Endodermal cell (in vitro differentiated cells): Measurements from ENCODE around the gene OXGR1. TPM values are rescaled to one million over a fixed set of nuclear protein-coding genes. Genes with fewer than 3 reads are reported as not detected.

Experiments
- DNase-seq: peaks from one replicate; pipeline ENCODE4 v3.0.0-alpha.2; 2017
- H3K27ac ChIP-seq: 2 replicates; pipeline ENCODE4 v1.5.1; 2013; ENCODE audit warnings: mild to moderate bottlenecking, low read depth, low read length, moderate library complexity
- H3K27me3 ChIP-seq: 2 replicates; pipeline ENCODE4 v1.6.1; 2013; ENCODE audit warnings: mild to moderate bottlenecking, low read length, moderate library complexity; ENCODE audit not compliant: insufficient read depth, control insufficient read depth, poor library complexity, severe bottlenecking
- H3K36me3 ChIP-seq: 2 replicates; pipeline ENCODE4 v1.7.0; 2013; ENCODE audit warnings: mild to moderate bottlenecking, low read length, moderate library complexity; ENCODE audit not compliant: control insufficient read depth, insufficient read depth
- H3K4me1 ChIP-seq: one replicate; pipeline ENCODE4 v1.7.0; 2013; ENCODE audit warnings: low read length; ENCODE audit not compliant: control insufficient read depth, insufficient read depth
- H3K4me3 ChIP-seq: 2 replicates; pipeline ENCODE4 v1.5.1; 2013; ENCODE audit warnings: mild to moderate bottlenecking, low read length, moderate library complexity
- H3K9ac ChIP-seq: 2 replicates; pipeline ENCODE4 v1.6.1; 2013; ENCODE audit warnings: mild to moderate bottlenecking, low read length, moderate library complexity; ENCODE audit not compliant: poor library complexity, severe bottlenecking; ENCODE audit errors: extremely low read depth
- H3K9me3 ChIP-seq: 2 replicates; pipeline ENCODE4 v1.6.1; 2013; ENCODE audit warnings: mild to moderate bottlenecking, low read length, moderate library complexity; ENCODE audit not compliant: control insufficient read depth
- H3K27ac Mint-ChIP-seq: 2 replicates; pipeline ENCODE4 v1.8.0; 2020; ENCODE audit warnings: mixed read lengths
- H3K27me3 Mint-ChIP-seq: 2 replicates; pipeline ENCODE4 v1.8.0; 2021; ENCODE audit warnings: mild to moderate bottlenecking, mixed read lengths; ENCODE audit not compliant: insufficient read depth
- H3K36me3 Mint-ChIP-seq: 2 replicates; pipeline ENCODE4 v1.8.0; 2020; ENCODE audit warnings: low read depth, mixed read lengths
- H3K4me1 Mint-ChIP-seq: 2 replicates; pipeline ENCODE4 v1.8.0; 2020; ENCODE audit warnings: mixed read lengths
- H3K4me3 Mint-ChIP-seq: 2 replicates; pipeline ENCODE4 v1.8.0; 2020; ENCODE audit warnings: mild to moderate bottlenecking, moderate library complexity, mixed read lengths
- H3K9me3 Mint-ChIP-seq: 2 replicates; pipeline ENCODE4 v1.8.0; 2020; ENCODE audit warnings: mild to moderate bottlenecking, mixed read lengths
- WGBS, 2 experiments: methylation state at CpG; one replicate each; pipeline versions ENCODE4 v1.1.5 to v1.1.7; 2013; ENCODE audit warnings: missing lambda C conversion rate in 2 of 2, mixed read lengths in 1 of 2; ENCODE audit not compliant: insufficient coverage in 1 of 2, insufficient read length in 1 of 2; 5-methylcytosine and 5-hydroxymethylcytosine counted together
- total RNA-seq, 2 donors: library from RNA; stranded (reverse); fragmentation: NEBNext Ultra II Directional in 1 of 2; extraction: Animal tissue kit (Norgen Biotek cat#: 25700) in 1 of 2; gene quantifications; 2 replicates in 1 of 2; 3 replicates in 1 of 2; pipeline ENCODE4 v1.2.1, GENCODE V29; 2021
- TF ChIP-seq, protein P1 (sequence below): fragments of 200-600 bp; sonication (generic); conservative IDR thresholded peaks from 2 replicates; pipeline ENCODE4 v1.5.0; 2021; ENCODE audit warnings: antibody characterized with exemption, mild to moderate bottlenecking

OXGR1 gene
- total RNA-seq, 2 donors from 2014 or later: 1.4 to 1.6 TPM

DNA sequence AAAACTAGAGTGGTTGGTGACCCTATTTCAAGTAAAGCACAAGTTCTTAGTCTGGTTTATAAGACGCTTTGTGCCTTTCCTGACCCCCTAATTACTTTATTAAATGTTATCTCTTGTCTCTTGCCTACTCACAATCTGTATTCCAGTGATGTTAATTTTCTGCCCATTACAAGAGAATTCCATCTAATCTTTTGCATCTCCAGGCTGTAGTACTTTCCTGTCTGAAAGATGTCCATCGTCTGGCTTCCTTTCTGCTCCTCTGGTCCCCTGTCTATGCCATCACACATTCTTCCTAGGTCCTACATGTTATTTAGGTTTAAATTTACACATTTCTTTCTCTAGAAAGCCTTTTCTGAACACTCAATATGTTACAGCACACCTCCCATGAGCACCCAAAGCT is 25.9 kb upstream of the OXGR1 start:
- no peaks in the 10 kb centered on the region for H3K9me3 ChIP-seq
- no peak overlapping the region for H3K27ac Mint-ChIP-seq
- 81 to 90% methylated on average over 1 to 2 of the region's 2 CpGs for WGBS, 2 experiments
- H3K4me1 ChIP-seq: no peaks in the 10 kb centered on the region
- no peaks in the 10 kb centered on the region for H3K36me3 Mint-ChIP-seq
- no peaks in the 10 kb centered on the region for H3K4me1 Mint-ChIP-seq
- H3K9ac ChIP-seq: no peak overlapping the region
- no peak overlapping the region for H3K4me3 ChIP-seq
- no peak overlapping the region for H3K4me3 Mint-ChIP-seq
- no peak for DNase-seq
- no peaks in the 10 kb centered on the region for H3K9me3 Mint-ChIP-seq
- peaks cover 40% of the 10 kb centered on the region for H3K27me3 Mint-ChIP-seq
- no peak overlapping the region for H3K27ac ChIP-seq
- TF ChIP-seq, protein P1, sequence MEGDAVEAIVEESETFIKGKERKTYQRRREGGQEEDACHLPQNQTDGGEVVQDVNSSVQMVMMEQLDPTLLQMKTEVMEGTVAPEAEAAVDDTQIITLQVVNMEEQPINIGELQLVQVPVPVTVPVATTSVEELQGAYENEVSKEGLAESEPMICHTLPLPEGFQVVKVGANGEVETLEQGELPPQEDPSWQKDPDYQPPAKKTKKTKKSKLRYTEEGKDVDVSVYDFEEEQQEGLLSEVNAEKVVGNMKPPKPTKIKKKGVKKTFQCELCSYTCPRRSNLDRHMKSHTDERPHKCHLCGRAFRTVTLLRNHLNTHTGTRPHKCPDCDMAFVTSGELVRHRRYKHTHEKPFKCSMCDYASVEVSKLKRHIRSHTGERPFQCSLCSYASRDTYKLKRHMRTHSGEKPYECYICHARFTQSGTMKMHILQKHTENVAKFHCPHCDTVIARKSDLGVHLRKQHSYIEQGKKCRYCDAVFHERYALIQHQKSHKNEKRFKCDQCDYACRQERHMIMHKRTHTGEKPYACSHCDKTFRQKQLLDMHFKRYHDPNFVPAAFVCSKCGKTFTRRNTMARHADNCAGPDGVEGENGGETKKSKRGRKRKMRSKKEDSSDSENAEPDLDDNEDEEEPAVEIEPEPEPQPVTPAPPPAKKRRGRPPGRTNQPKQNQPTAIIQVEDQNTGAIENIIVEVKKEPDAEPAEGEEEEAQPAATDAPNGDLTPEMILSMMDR: no peak
- no peaks in the 10 kb centered on the region for H3K36me3 ChIP-seq
- H3K27me3 ChIP-seq: peaks cover 10% of the 10 kb centered on the region

DNA sequence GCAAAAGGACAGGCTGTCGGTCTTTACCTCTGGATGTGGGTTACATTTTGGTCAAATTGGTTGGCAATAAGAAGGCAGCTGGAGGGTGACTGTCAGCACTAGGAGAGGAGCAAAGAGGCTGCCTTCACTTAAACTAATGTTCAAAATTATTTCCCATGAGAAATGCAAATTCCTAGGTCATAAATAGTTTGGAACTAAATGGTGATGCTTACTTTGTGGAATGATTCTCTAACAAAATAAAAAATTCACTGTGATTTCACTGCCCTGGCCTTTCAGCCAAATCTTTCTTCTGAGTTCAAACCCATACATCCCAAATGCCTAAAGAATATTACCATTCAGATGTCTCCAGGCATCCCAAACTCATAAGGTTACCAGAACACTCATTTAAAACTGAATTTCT is 25.0 kb upstream of the OXGR1 start:
- Mint-ChIP-seq H3K9me3 (no peaks in the 10 kb centered on the region), H3K4me1 (no peaks in the 10 kb centered on the region), H3K36me3 (no peaks in the 10 kb centered on the region), H3K27me3 (peaks cover 46% of the 10 kb centered on the region), H3K27ac (no peak overlapping the region), H3K4me3 (no peak overlapping the region)
- Histone ChIP-seq H3K27me3 (peaks cover 10% of the 10 kb centered on the region), H3K36me3 (no peaks in the 10 kb centered on the region), H3K4me1 (no peaks in the 10 kb centered on the region), H3K9me3 (no peaks in the 10 kb centered on the region), H3K27ac (no peak overlapping the region), H3K4me3 (no peak overlapping the region), H3K9ac (no peak overlapping the region)
- 96 to 100% methylated on average over 1 of the region's 1 CpG for WGBS, 2 experiments
- DNase-seq: no peak
- TF ChIP-seq, protein P1: no peak

DNA sequence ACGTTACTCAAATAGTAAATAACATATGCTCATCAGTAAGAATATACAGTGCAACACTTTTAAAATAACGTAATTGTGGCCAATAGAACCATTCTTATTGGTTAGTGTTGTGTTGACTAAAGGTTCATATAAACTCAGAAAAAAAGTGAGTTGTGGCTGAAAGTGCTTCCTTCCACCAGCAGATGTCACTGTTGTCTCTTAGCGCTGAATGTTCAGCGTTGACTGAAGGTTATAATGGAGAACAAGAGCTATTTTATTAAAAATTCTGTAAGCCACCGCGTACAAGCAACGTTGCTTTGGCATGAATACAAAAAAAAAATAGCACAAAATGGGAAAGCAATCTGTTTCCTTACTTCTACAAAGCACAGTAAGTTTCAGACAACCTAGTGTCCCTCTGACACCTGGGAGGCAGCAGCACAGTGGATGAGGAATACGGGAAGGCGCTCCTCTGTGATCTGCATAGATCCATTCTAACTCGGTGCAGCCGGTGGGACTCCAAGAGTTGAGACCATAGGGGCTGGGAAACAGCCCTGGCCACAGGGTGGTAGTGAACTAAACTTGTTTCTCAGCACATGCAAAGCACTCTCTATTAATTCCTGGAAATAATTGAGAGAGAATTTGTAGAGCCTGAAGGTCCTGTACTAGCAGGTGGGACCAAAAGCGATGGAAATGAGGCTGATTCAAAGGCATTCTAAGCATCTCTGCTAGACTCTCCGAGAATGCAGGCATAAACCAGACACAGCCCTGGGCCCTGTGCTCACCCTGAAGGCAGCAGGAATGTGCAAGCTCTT is 23.9 kb upstream of the OXGR1 start:
- Mint-ChIP-seq H3K36me3 (no peaks in the 10 kb centered on the region), H3K4me3 (peak overlapping the region; percentile 23), H3K9me3 (no peaks in the 10 kb centered on the region), H3K27ac (no peak overlapping the region), H3K27me3 (peaks cover 49% of the 10 kb centered on the region), H3K4me1 (no peaks in the 10 kb centered on the region)
- Histone ChIP-seq H3K9me3 (no peaks in the 10 kb centered on the region), H3K36me3 (no peaks in the 10 kb centered on the region), H3K27ac (no peak overlapping the region), H3K9ac (no peak overlapping the region), H3K4me3 (no peak overlapping the region), H3K4me1 (no peaks in the 10 kb centered on the region), H3K27me3 (peaks cover 10% of the 10 kb centered on the region)
- TF ChIP-seq, protein P1: peak; percentile 95
- WGBS, 2 experiments: 23% methylated on average over 10 to 12 of the region's 13 CpGs
- DNase-seq: peak; percentile 71
